Esophagus squamous epithelium (tissue), 5 donors: Measurements from ENCODE around the gene ECE2. TPM values are rescaled to one million over a fixed set of nuclear protein-coding genes. Genes with fewer than 3 reads are reported as not detected.

Source experiments
- DNase-seq: peaks from one replicate; lab custom pipeline; 2025; lab: John Stamatoyannopoulos, UW
- H3K27ac ChIP-seq, 4 donors: fragments of 200-600 bp; sonication (generic); one replicate each; pipeline ENCODE4 v1.5.1; 2016 to 2019; ENCODE audit warnings: mild to moderate bottlenecking in 1 of 4
- H3K27me3 ChIP-seq, 4 donors: fragments of 200-600 bp; sonication (generic); 1 replicate in 3 of 4; 2 replicates in 1 of 4; pipeline versions ENCODE4 v1.5.1 to v1.6.0; 2017 to 2021; ENCODE audit warnings: antibody characterized with exemption in 1 of 4
- H3K36me3 ChIP-seq, 3 donors: fragments of 200-600 bp; sonication (generic); one replicate each; pipeline ENCODE4 v1.5.1; 2016 to 2019
- H3K4me1 ChIP-seq, 3 donors: fragments of 200-600 bp; sonication (generic); one replicate each; pipeline ENCODE4 v1.5.1; 2017 to 2019
- H3K4me3 ChIP-seq, 4 donors: fragments of 200-600 bp; sonication (generic); 1 replicate in 3 of 4; 2 replicates in 1 of 4; pipeline ENCODE4 v1.5.1; 2016 to 2019; ENCODE audit warnings: mild to moderate bottlenecking in 2 of 4, moderate library complexity in 1 of 4
- H3K9me3 ChIP-seq, 3 donors: fragments of 200-600 bp; sonication (generic); one replicate each; pipeline ENCODE4 v1.5.1; 2016 to 2019
- CTCF ChIP-seq, 6 experiments: fragments of 450-650 bp in 4 of 6; fragments of 200-600 bp in 2 of 6; sonication (generic) in 2 of 6; IDR thresholded peaks; one replicate each; pipeline ENCODE4 v1.5.1; 2016 to 2019; ENCODE audit warnings: antibody characterized with exemption in 6 of 6, mild to moderate bottlenecking in 4 of 6, moderate library complexity in 4 of 6
- POLR2A ChIP-seq, 4 donors: fragments of 450-650 bp; IDR thresholded peaks; one replicate each; pipeline ENCODE4 v1.6.1; 2017; ENCODE audit warnings: antibody characterized with exemption in 4 of 4, mild to moderate bottlenecking in 4 of 4, moderate library complexity in 3 of 4
- WGBS, 2 donors: methylation state at CpG; one replicate each; pipeline ENCODE4 v1.1.5; 2018; 5-methylcytosine and 5-hydroxymethylcytosine counted together
- intact Hi-C: fragments of 100-400 bp; cut with DNase I; formaldehyde crosslinking; loops from one replicate; pipeline ENCODE4 v1.15.0; 2022
- total RNA-seq, 4 donors: library from RNA; depleted of rRNA; stranded (reverse); fragments of >200 nt; gene quantifications; one replicate each; pipeline ENCODE4 v1.1.0, GENCODE V29; 2016
- donor health status: DM: yes; HTN: yes; CAD: no.

Gene ECE2
- total RNA-seq, 4 donors from 2014 or later, result not detected

GRCh38 chr3:184240384-184241140, 35.3 kb upstream of the ECE2 start:
- H3K9me3 ChIP-seq, result no peaks in the 10 kb centered on the region
- H3K27me3 ChIP-seq, result peaks cover 0 to 33% (median 0%) of the 10 kb centered on the region in 4 donors
- WGBS, 2 donors, result 60 to 83% methylated on average over 1 to 2 of the region's 4 CpGs
- H3K4me1 ChIP-seq, result peaks cover 0 to 14% (median 7%) of the 10 kb centered on the region in 3 donors
- intact Hi-C loops, result loop anchor here (5.0 kb wide), 1 partner anchor 93 kb away; no protein-coding TSS in a partner anchor
- TF ChIP-seq POLR2A (IDR thresholded peaks at IDR 0.05) (no peak), CTCF (IDR thresholded peaks at IDR 0.05) (no peak)
- no peak for DNase-seq
- no peak overlapping the region for H3K27ac ChIP-seq
- H3K36me3 ChIP-seq, result peaks cover 22 to 38% (median 31%) of the 10 kb centered on the region in 3 donors
- H3K4me3 ChIP-seq, result no peak overlapping the region

GRCh38 chr3:184241141-184241446, 34.7 kb upstream of the ECE2 start:
- H3K9me3 ChIP-seq, result no peaks in the 10 kb centered on the region
- peak overlapping the region in 1 of 4 donors; percentile 38 for H3K4me3 ChIP-seq
- intact Hi-C loops, result loop anchor here (5.0 kb wide), 1 partner anchor 94 kb away; no protein-coding TSS in a partner anchor
- peaks cover 0 to 30% (median 0%) of the 10 kb centered on the region in 4 donors for H3K27me3 ChIP-seq
- no peak for DNase-seq
- 29 to 37% methylated on average over 12 to 13 of the region's 17 CpGs for WGBS, 2 donors
- peaks cover 22 to 43% (median 31%) of the 10 kb centered on the region in 3 donors for H3K36me3 ChIP-seq
- H3K4me1 ChIP-seq, result peaks cover 0 to 14% (median 7%) of the 10 kb centered on the region in 3 donors
- H3K27ac ChIP-seq, result peak overlapping the region in 1 of 4 donors; percentile 55
- TF ChIP-seq POLR2A (IDR thresholded peaks at IDR 0.05), result no peak
- TF ChIP-seq CTCF (IDR thresholded peaks at IDR 0.05), result no peak

- 17 to 48% methylated on average over 3 of the region's 46 CpGs for WGBS, 2 donors
- intact Hi-C loops, result loop anchor here (5.0 kb wide), 1 partner anchor 94 kb away; no protein-coding TSS in a partner anchor
- H3K4me1 ChIP-seq, result peaks cover 0 to 14% (median 7%) of the 10 kb centered on the region in 3 donors
- TF ChIP-seq CTCF (IDR thresholded peaks at IDR 0.05) (peak in 5 of 6 experiments; percentile 54 to 81 (median 55)), POLR2A (IDR thresholded peaks at IDR 0.05) (no peak)
- peaks cover 0 to 24% (median 0%) of the 10 kb centered on the region in 4 donors for H3K27me3 ChIP-seq
- peak overlapping the region; percentile 12 to 38 (median 26) for H3K4me3 ChIP-seq
- peaks cover 22 to 45% (median 31%) of the 10 kb centered on the region in 3 donors for H3K36me3 ChIP-seq
- H3K9me3 ChIP-seq, result no peaks in the 10 kb centered on the region
- no peak for DNase-seq
- peak overlapping the region in 2 of 4 donors; percentile 35 to 55 for H3K27ac ChIP-seq
These were observed 34.1 kb upstream of the ECE2 start for GRCh38 chr3:184241447-184242296.

- Histone ChIP-seq H3K27ac (no peak overlapping the region), H3K36me3 (peaks cover 22 to 45% (median 31%) of the 10 kb centered on the region in 3 donors), H3K4me1 (peaks cover under 1 to 18% (median 8%) of the 10 kb centered on the region in 3 donors), H3K9me3 (no peaks in the 10 kb centered on the region), H3K4me3 (no peak overlapping the region), H3K27me3 (peaks cover 0 to 18% (median 0%) of the 10 kb centered on the region in 4 donors)
- 67 to 80% methylated on average over 1 to 4 of the region's 5 CpGs for WGBS, 2 donors
- intact Hi-C loops, result loop anchor here (5.0 kb wide), 1 partner anchor 95 kb away; no protein-coding TSS in a partner anchor
- DNase-seq, result no peak
- TF ChIP-seq CTCF (IDR thresholded peaks at IDR 0.05) (no peak), POLR2A (IDR thresholded peaks at IDR 0.05) (no peak)
These were observed 33.5 kb upstream of the ECE2 start for GRCh38 chr3:184242297-184242685.
